Epithelial cell of proximal tubule (primary cell): ENCODE data around the gene AFAP1. TPM values are rescaled to one million over a fixed set of nuclear protein-coding genes. Genes with fewer than 3 reads are reported as not detected.

ENCODE experiments used
- DNase-seq: peaks from one replicate; pipeline ENCODE4 v3.0.0-alpha.2; 2011; ENCODE audit warnings: low read depth
- H3K4me3 ChIP-seq: 2 replicates; pipeline ENCODE4 v1.5.1; 2011; ENCODE audit warnings: low read depth, mild to moderate bottlenecking, low read length
- CTCF ChIP-seq: conservative IDR thresholded peaks from 2 replicates; pipeline ENCODE4 v1.5.1; 2012; ENCODE audit warnings: low read depth, mild to moderate bottlenecking, low read length
- total RNA-seq: library from RNA; depleted of rRNA; stranded (reverse); fragments of >200 nt; gene quantifications from 2 replicates; pipeline ENCODE4 v1.2.3, GENCODE V29; 2015

Gene AFAP1
- total RNA-seq, 1 donor from 2014 or later, result 26.2 TPM

DNA sequence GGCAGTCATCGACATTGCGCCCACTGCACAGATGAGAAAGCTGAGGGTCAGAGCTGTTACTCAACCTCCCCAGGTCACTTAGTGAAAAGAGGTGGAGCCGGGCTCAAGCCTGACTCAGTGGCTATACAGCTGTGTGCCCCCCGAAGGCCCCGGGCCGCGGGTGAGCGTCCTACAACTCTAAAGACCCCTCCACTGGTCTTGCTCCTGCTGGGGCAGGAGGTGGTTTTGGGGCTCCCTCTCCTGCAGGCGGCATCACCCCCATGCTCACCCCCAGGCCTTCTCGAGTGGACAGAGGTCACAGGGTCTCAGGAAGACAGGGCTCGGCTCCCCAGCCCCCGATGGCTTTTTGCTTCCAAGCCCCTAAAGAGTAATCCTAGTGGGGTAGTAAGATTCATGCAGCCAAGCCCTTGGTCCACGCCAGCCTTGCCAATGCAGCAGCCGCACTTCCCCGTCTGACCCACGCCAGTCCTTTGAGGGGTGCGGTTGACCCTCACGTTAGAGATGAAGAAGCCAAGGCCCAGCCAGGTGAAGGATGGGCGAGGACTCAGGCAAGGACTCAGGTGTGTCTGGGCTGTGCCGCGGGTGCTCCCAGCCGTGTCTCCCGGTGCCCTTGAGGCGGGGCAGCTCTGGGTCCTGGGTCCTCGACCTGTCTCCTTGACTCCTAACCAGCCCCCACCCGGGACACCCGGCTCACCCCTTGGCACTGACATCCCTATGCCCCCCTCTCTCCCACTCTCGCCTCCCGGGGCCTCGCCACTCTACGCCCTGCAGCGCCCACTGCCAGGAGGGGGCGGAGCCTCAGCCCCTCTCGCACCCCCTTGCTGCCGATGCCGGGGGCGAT lies 200.4 kb downstream of the AFAP1 start:
- DNase-seq, result no peak
- no peak overlapping the region for H3K4me3 ChIP-seq
- TF ChIP-seq CTCF, result no peak

DNA sequence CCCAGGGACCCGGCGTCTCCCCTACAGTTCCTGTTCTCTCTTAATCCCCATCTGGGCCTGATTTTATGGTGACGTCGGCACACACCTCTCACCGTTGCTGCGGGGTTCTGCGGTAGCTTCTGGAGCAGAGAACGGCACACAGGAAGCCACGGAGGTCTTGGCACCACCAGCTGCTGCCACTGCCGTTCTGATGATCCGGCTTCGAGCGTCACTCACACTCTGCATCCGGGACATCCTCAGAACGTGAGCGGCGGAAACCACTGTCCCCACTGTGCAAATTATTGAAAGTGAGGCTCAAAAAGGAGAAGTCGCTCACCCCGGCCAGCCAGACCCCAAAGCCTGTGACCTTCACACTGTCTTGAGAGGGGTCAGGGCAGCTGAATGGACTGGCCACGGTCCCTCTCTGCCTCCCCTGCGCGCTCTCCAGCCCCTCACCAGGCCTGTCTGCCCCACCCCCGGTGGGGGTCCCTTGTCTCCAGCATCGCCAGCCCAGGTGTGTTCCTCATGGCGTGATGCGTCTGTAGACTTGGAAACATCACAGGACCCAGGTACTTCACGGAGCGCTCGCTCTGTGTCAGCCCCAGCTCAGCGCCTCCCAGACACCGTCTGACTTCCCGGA lies 201.1 kb downstream of the AFAP1 start:
- DNase-seq, result no peak
- H3K4me3 ChIP-seq, result no peak overlapping the region
- no peak for TF ChIP-seq CTCF

DNA sequence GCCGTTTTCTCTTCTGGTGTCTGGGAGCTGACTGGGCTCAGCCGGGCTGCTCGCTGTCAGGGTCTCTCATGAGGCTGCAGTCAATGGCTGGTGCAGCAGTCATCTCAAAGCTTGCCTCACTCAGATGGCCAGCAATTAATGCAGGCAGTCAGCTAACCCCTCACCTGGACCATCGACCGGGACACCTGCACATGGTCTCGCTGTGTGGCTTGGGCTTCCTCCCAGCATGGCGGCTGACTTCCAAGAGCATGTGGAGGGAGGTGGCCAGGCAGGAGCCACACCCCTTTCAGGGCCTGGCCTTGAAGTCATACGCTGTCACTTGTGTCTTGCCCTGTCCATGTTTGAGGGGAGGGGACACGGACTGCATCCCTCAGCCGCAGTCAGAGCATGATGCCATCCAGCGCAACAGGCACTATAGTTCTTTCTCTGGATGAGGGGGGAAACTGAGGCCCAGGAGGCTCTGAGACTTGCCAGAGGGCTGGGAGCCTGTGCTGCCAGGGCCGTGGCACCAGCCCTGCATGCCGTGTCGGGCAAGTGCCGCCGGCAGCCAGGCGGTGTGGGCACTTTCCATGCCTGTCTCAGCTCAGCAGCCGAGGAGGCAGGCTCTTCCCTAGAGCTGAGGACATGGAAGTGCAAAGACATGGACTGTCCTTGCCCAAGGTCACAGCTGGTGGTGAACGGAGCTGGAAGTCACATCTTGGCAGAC lies 201.8 kb downstream of the AFAP1 start:
- H3K4me3 ChIP-seq, result no peak overlapping the region
- TF ChIP-seq CTCF, result no peak
- DNase-seq, result no peak

GRCh38 chr4:7737268-7737645 lies 202.4 kb downstream of the AFAP1 start:
- no peak overlapping the region for H3K4me3 ChIP-seq
- DNase-seq, result no peak
- TF ChIP-seq CTCF, result no peak

GRCh38 chr4:7736436-7737267 lies 203.0 kb downstream of the AFAP1 start:
- DNase-seq, result no peak
- TF ChIP-seq CTCF, result no peak
- H3K4me3 ChIP-seq, result no peak overlapping the region

DNA sequence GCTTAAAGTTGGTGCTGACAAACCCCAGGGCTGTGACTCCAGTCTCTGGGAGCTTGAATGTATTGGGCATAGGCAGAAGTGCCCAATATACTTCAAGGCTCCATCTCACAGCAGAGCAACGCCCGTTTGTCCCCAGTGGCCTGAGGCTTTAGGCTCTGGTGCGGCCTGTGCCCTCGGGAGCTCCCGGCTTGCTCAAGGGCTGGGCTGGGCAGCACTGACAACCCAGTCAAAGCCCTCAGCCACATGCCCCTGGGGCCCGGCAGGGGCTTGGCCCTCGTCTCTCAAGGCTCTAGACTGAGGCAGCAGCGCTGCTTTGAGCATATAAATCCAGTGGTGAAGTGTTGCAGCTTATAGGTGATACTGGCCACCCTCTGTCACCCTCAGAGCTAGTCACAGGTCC lies 203.7 kb downstream of the AFAP1 start:
- no peak for DNase-seq
- no peak overlapping the region for H3K4me3 ChIP-seq
- TF ChIP-seq CTCF, result no peak
